Duodenal mucosa (tissue), 2 donors: Measurements from ENCODE around the gene ROPN1B.
"Not testable (repeated sequence)": the region's sequence is repeated elsewhere in the genome, so short reads cannot be mapped to it uniquely, and the experiment has no call there.

Experiments
- H3K27ac ChIP-seq: one replicate; pipeline ENCODE4 v1.7.0; 2013; ENCODE audit warnings: low read depth, low read length
- H3K27me3 ChIP-seq, 2 donors: one replicate each; pipeline ENCODE4 v1.7.0; 2013; ENCODE audit warnings: low read length in 2 of 2, control low read depth in 1 of 2; ENCODE audit not compliant: insufficient read depth in 2 of 2, control insufficient read depth in 1 of 2
- H3K36me3 ChIP-seq, 2 donors: one replicate each; pipeline ENCODE4 v1.7.0; 2013; ENCODE audit warnings: low read length in 2 of 2, control low read depth in 1 of 2; ENCODE audit not compliant: insufficient read depth in 2 of 2, control insufficient read depth in 1 of 2
- H3K4me1 ChIP-seq, 2 donors: one replicate each; pipeline ENCODE4 v1.7.0; 2013; ENCODE audit warnings: low read length in 2 of 2, control low read depth in 1 of 2; ENCODE audit not compliant: insufficient read depth in 2 of 2, control insufficient read depth in 1 of 2
- H3K4me3 ChIP-seq, 2 donors: one replicate each; pipeline ENCODE4 v1.7.0; 2013; ENCODE audit warnings: low read length in 2 of 2, low read depth in 1 of 2
- H3K9ac ChIP-seq, 2 donors: one replicate each; pipeline ENCODE4 v1.7.0; 2013; ENCODE audit warnings: low read length in 2 of 2, low read depth in 1 of 2
- H3K9me3 ChIP-seq, 2 donors: one replicate each; pipeline ENCODE4 v1.7.0; 2013; ENCODE audit warnings: low read length in 2 of 2, control low read depth in 1 of 2; ENCODE audit not compliant: control insufficient read depth in 1 of 2

ROPN1B gene

GRCh38 chr3:125968701-125969592 is at the start of gene ROPN1B:
TSS of gene ROPN1B (plus strand) at chr3:125969178. CDS start at chr3:125972055, 2,877 bp downstream.
- not testable (repeated sequence) for H3K4me1 ChIP-seq, H3K36me3 ChIP-seq, H3K9me3 ChIP-seq, H3K4me3 ChIP-seq, H3K27ac ChIP-seq, H3K9ac ChIP-seq
- peaks cover 4 to 11% of the 10 kb centered on the region in 2 donors for H3K27me3 ChIP-seq

DNA sequence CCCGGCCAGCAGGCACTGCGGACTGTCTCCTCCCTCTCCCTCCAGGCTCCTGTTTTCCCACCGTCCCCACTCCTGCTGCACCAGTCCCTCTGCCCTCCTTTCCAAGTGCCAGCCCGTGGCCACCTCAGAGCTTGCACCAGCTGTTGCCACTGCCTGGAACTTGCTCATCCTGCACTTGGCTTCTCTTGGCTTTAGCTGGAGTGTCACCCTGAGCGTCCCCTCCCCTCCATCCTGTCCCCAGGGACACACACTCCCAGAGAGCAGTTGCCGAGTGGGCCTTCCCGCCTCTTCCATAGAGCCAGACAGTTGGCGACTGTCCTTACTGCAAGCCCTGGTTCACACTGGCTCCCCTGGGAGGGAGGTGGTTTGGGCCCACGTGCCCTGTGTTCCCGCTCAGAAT is 48.8 kb upstream of the ROPN1B start:
- not testable (repeated sequence) for H3K4me3 ChIP-seq, H3K4me1 ChIP-seq, H3K36me3 ChIP-seq, H3K9me3 ChIP-seq, H3K27ac ChIP-seq, H3K9ac ChIP-seq, H3K27me3 ChIP-seq

- not testable (repeated sequence) for H3K9ac ChIP-seq, H3K4me3 ChIP-seq, H3K27me3 ChIP-seq, H3K36me3 ChIP-seq, H3K27ac ChIP-seq, H3K4me1 ChIP-seq, H3K9me3 ChIP-seq
These were observed 48.2 kb upstream of the ROPN1B start for GRCh38 chr3:125920751-125921279.

DNA sequence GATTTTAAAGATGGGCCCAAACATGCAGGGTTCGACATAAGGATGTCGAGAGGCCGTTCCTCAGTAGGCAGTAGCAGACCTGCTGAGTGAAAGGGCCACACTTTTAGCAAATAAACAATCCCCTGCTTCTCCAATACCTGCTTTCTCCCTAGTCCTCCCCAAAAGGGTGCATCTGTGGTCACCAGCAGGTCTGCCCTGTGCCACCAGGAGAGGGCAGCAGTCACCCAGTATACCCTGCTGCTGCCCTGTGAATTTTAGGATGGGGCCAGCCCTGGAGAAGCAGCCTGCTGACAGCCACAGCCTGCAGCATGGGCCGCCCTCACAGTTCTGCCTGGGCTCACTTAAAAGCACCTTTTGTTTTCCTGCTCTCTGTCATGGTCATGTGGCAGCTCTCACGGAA is 47.3 kb upstream of the ROPN1B start:
- H3K9ac ChIP-seq, H3K9me3 ChIP-seq, H3K27me3 ChIP-seq, H3K27ac ChIP-seq, H3K4me1 ChIP-seq, H3K4me3 ChIP-seq, H3K36me3 ChIP-seq: not testable (repeated sequence)

DNA sequence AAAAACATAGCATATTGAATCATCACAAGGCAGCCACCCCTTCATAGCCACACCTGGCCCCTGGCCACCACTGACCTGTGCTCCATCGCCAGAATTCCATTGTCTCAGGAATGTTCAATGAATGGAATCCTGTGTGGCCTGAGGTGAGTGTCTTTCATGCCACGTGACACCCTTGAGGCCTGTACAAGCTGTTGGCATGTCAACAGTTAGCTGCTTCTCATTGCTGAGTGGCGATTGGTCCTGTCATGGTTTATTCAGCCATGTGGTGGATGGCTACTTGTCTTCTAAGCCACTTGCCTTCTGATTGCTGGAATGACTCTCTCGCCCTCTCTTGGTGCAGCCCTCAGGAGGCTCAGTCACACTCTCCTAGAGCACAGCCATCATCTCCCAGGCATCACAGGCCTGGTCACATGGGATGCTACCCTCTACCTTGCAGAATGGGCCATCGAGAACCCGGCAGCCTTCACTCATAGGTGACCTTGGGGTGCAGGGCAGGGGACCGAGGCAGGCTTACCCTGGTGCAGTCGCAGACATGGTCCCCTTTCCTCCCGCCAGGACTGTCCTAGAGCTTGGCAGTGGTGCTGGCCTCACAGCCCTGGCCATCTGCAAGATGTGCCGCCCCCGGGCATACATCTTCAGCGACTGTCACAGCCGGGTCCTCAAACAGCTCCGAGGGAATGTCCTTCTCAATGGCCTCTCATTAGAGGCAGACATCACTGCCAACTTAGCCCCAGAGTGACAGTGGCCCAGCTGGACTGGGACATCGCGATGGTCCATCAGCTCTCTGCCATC is 45.5 kb upstream of the ROPN1B start:
- H3K9me3 ChIP-seq, H3K27ac ChIP-seq, H3K36me3 ChIP-seq, H3K4me1 ChIP-seq, H3K27me3 ChIP-seq, H3K4me3 ChIP-seq, H3K9ac ChIP-seq: not testable (repeated sequence)

DNA sequence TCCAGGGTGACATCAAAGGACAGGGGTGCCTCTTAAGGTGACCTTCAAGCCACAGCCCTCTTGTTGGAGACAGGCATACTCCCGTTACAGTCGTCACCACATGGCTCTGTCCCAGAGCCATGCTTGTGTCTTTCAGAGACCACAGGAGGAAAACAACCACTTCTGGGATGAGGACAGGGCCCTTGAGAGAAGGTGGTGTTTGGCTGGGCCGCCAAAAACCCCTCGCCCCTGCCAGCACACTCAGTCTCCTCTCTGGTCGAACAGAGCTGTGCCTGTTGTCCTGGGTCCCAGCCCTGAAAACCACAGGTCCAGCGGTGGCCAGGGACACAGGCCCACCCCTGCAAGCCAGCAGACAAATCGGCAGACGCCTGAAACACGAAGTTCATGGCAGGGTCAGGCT is 44.7 kb upstream of the ROPN1B start:
- H3K36me3 ChIP-seq, H3K4me1 ChIP-seq, H3K9ac ChIP-seq, H3K27ac ChIP-seq, H3K27me3 ChIP-seq, H3K9me3 ChIP-seq, H3K4me3 ChIP-seq: not testable (repeated sequence)

DNA sequence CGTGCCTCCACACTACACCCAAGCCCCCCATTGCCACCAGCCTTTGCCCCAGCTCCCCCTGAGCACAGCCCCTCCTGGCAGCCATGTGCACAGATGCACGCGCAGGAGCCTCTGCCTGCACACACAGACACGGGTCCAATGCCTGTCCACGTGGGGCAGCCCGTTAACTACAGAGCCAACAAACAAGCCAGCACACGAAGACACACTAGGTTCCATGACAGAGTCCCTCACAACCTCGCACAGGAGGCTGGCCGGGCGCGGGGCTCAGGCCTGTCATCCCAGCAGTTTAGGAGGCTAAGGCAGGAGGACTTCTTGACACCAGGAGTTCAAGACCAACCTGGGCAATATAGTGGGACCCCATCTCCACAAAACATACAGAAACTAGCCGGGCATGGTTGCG is 43.3 kb upstream of the ROPN1B start:
- H3K9ac ChIP-seq, H3K4me1 ChIP-seq, H3K36me3 ChIP-seq, H3K27ac ChIP-seq, H3K27me3 ChIP-seq, H3K4me3 ChIP-seq, H3K9me3 ChIP-seq: not testable (repeated sequence)

- not testable (repeated sequence) for H3K27me3 ChIP-seq, H3K27ac ChIP-seq, H3K36me3 ChIP-seq, H3K9me3 ChIP-seq, H3K4me3 ChIP-seq, H3K4me1 ChIP-seq, H3K9ac ChIP-seq
These were observed 40.0 kb upstream of the ROPN1B start for GRCh38 chr3:125928771-125929545.

DNA sequence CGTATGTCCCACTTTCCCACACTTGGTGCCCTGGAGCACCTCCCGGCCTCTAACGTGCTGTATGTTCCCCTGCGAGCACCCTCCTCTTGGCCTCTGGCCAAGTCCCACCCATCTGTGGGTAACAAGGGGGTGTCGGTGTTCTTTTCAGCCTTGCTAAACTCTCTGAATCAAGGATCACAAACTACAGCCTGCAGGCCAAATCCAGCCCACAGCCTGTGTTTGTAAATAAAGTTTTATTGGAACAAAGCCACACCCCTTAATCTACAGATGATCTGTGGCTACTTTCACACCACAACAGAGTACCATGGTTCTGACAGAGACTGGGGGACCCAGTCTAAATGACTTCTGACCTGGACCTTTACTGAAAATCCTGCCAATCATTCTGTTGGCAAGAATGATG is 39.2 kb upstream of the ROPN1B start:
- not testable (repeated sequence) for H3K36me3 ChIP-seq, H3K9me3 ChIP-seq, H3K27ac ChIP-seq, H3K27me3 ChIP-seq, H3K4me3 ChIP-seq, H3K4me1 ChIP-seq, H3K9ac ChIP-seq

DNA sequence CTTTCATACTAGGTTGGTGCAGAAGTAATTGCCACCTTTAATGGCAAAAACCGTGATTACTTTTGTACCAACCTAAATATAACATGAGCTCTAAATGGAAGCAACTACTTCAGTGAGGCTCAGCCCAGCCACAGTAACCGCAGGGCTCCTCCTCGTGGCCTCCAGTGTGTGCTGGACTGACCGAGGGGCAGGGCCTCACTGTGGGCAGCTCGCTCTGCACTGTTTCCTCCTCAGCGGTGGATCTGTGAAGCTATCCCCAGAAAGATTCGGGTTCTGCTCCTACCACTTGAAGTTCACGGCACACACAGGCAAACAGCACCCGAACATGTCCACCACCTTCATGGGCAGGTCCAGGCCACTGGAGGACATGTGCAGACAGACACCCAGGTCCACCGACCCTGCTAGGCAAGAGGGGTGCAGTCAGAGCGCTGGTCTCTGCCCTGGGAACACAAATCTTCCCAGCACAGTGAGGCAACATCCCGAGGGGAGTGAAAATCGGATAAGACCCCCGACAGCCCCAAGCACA is 37.6 kb upstream of the ROPN1B start:
- H3K4me1 ChIP-seq = not testable (repeated sequence)

More for the DNA sequence above, 37.6 kb upstream of the ROPN1B start:
- not testable (repeated sequence) for H3K4me3 ChIP-seq, H3K36me3 ChIP-seq, H3K27me3 ChIP-seq, H3K9me3 ChIP-seq, H3K27ac ChIP-seq, H3K9ac ChIP-seq
